GM21381 (cell line): ENCODE data around the gene CSRNP3.

Source experiments
- ATAC-seq: cut with Tn5 transposase; IDR thresholded peaks from one replicate; pipeline ENCODE4 v1.9.1; 2021; ENCODE audit warnings: mild to moderate bottlenecking, moderate library complexity; ENCODE audit not compliant: unreplicated experiment

The CSRNP3 gene

DNA sequence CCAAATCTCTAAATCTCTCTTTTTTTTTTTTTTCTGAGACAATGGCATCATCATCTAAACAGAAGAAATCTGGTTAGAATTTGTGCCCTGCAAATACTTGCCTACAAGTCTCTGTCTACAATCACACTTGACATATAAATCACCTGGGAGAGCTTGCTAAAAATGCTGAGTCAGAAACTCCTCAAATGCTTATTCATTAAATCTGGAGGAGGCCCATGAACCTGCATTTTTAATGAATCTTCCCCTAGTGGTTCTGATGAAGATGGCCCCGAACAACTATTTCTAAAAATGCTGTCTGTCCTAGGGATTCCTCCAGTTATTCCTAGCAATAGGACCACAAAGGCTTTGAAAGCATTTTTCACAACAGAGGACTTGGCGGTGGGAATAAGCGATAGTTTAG lies 1.6 kb upstream of the CSRNP3 start:
- no peak for ATAC-seq

DNA sequence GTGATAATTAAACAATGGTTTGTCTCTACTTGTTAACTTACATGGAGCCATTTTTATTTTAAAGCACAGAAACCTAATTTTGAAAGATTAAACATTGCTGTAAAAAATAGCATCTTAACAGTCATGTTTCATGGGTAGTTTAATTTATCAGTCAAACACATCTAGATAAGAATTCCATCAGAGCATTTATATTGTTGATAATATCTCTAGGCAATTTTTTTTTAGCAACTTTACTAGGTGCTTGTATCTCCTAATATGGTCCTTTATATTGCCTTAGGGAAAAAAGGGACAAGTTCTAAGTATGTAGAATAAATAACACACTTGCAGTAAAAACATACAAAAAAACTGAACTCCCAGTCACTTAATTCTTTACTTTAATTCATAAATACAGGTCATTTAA lies 863 bp downstream of the CSRNP3 start:
- ATAC-seq: no peak

DNA sequence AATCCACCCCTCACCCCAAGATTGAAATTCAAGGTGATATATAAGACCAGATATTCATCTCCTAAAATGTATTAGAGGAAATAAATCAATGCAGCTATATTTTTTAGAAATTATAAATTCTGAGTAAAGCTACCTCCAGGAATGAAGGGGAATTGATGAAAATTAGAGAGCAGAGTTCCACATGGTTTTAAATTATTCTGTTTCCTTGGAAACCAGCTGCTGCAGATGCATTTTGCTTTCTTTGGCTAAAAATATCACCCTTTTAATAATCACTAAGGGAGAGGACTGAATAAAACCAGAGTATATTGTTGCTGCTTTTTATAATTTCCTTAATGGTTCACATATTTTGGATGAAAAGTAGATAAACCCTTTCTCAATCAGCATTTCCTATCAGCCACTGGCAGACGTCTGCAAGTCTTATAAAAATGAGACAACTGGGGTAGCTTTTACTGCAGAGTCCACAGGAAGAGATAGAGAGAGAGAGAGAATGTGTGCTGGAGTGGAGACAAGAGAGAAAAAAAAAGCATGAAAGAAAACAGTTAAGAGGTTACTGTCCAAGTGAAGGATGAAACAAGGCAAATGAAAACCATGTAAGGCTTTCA lies 2.0 kb downstream of the CSRNP3 start:
- no peak for ATAC-seq

DNA sequence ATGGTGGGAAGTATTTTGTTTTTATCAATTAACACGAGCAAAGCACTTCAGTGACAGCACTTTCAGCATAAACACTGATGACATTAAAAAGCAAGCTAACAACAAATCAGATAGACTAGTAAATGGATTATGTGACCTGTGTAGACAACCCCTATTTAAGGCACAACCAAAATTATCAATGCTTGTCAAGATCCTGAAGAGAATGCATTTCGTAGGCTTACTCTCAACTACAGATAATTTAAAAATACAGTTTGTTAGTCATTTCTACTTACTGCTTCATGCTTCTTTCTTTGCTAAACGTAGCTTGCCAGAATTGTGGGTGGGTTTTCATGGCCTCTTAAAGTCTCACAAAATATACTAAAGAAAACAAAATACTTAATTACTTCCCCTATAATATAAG lies 3.4 kb downstream of the CSRNP3 start:
- ATAC-seq: no peak

DNA sequence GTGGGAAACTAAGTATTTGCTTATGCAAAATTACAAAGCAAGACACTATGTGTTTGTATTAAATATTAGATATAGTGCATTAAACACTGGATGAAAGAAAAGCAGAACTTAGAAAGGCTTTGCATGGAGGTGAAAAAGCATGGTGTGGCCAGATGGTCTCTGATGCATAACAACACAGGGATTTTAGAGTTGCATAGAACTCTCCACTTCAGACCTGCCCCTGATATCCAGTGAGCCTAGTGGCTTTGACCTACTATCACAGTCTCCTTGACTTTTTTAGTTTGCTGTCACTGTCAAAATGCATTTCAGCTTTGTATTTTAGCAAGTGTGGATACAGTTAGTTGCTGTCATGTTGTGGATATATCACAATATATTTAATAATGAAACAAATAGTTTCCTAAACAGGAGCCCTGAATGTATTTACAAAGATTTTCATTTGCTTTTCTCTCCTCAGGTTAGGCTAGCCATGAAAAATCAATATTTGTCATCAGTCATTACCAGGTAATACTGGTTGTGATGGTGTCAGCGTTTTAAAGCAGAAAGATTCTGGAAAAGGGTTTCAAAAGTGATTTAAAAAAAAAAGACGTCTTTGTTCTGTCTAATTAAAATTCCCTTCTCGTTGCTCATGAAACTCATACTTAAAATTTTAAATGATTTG lies 5.2 kb downstream of the CSRNP3 start:
- ATAC-seq: no peak

DNA sequence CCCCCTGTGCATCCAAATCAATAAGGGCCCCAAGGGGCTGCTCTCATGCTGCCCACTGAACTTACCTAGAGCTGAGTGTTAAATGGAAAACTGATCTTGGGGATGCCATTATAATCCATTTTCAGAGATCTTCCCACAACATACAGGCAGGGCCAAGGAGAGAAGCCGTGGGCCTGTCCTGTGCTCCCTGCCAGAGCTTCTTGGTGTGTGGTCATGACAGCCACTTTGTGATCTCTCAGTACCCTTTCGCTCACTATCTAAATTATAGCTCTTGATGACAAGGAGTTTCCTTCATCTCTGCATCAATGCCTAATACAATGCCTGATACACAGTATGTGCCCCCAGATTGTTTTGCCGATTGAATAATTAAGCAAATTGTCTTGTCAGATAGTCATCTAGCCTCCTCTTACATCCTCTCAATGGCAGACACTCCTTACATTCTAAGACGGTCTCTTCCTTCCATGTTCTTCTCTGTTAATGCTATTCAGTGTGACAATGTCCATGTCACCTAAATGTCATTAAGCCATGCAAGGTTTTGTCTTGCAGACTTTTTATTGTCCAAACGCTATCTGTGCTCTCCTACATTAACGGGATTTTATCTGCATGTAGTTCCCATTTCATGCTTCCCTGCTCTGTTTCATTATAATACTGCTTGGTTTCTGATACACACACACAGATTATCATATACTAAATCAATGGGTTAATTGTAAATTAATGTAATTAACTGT lies 5.9 kb downstream of the CSRNP3 start:
- no peak for ATAC-seq

DNA sequence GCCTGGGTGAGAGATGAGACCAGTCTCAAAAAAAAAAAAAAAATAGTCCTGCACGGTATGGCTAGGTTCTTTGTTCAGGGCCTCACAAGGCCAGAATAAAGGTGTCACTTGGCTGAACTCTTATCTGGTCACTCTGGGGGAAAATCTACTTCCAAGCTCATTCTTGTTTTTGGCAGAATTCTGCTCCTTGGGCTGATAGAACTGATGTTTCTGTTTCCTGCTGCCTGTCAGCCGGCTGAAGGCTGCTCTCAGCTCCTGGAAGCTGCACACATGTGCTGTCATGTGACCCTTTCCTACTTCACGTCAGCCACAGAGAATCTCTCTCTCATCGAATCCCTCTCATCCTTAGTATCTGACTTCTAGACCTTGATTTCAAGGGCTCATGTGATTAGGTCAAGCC lies 10.4 kb downstream of the CSRNP3 start:
- no peak for ATAC-seq

DNA sequence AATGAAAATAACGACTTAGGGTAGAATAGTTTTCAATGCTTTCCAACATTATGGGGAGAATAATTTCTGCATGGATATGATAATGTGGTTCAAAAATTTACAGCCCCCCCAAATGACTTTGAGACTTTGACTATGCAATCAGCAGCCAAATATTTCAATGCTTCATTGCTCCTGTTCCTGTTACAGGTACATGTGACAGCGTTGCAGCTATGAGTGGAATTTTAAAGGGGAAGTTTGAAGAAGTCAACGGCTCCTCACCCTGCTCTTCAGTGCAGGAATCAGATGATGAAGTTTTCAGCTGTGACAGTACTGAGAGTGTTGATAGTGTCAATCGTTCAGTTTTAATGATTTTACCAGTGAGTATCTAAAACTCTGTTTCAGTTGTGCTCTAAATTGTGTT lies 25.1 kb downstream of the CSRNP3 start:
- no peak for ATAC-seq

DNA sequence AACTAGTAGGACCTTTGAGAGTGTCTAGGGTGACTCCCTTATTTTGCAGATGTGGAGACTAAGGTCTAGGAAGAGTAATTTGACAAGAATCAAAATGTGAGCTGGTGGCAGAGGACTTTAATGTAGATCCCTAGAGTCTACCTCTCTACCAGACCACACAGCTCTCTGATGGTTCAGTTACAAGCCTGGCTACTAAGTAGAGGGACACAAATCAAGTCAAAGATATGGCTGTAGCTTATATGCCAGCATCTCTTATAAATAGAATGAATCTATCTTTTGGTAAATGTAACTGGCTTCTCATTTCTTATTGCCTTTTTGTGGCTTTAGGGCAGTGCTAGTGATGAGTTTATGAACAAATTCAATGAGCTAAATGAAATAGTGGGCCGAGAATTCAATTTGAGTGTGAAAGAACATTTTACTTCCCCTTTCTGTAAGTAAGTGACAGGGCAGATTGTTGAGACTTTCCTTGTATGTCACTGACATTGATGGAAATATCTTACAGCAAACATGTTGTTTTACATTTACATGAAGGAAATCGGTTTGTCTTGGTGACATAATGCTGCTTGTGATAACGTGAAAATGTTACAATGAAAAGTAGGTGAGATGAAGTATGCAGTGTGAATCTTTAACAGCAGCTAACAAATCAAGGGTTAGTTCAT lies 28.3 kb downstream of the CSRNP3 start:
- no peak for ATAC-seq

DNA sequence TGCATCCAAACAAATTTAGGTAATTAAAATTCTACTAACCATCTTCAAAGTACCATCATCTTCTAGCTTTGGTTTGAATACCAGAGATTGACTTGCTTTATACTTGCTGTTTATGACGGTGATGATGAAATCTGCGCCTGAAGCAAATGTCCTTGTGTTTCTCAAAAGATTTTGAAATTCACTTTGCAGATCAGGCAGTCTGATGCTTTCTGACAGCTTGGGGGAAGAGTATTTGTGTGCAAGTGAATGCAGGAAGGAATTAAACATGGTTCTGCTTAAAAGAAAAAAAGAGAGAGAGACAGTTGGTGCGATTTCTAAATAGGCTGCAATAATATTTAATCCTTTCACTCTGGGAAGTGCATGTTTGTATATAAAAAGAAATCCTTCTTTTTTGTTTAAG lies 29.6 kb downstream of the CSRNP3 start:
- ATAC-seq: no peak

DNA sequence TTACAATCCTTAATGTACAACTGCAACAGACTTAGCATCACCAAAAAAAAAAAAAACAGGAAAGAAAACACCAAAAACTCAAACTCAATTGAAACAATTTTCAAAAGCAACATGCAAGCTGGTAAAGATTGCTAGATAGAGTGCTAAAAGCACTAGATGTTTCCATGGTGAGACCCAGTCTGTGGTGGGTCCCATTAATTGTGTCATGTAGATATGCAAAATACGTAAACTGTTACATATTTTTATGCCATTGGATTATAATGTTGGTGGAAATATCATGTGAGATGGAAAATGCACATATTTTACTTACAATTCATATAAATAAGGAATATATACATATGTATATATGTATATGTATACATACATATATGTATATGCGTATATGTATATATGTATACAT lies 30.5 kb downstream of the CSRNP3 start:
- ATAC-seq: no peak

DNA sequence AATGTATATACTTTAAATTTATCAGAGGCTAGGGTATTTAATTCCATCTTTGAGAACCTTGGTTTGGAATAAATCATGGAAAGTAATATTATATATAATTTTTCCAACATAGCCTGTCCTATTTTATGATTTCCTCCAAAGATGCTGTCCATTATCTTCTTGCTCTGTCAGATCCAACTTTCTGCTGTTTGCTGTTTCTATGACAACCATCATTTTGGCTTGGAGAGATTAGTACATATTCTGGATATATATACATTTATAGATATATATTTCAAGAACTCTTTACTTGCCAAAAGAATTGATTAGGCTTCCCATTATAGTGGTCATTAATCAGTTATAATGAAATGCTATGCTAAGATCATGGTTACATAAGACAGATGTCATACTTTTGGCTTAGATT lies 31.3 kb downstream of the CSRNP3 start:
- no peak for ATAC-seq

DNA sequence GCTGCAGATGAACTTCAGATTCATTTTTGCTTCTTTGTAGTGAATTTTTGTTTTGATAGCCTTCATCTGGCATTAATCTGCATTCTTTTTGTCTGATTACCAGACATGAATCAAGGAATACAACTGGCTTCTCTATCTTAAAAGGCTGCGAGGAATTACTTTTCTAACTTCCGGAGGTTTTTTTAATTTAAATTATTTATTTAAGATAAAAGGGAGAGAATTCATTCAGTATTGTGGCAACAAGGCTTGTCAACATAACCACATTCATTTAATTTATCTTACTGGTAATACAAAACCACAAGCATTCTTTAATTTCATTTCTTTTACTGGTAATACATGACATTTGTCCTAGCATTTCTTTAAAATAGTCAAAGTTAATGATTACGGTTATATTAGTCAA lies 36.0 kb downstream of the CSRNP3 start:
- ATAC-seq: no peak

DNA sequence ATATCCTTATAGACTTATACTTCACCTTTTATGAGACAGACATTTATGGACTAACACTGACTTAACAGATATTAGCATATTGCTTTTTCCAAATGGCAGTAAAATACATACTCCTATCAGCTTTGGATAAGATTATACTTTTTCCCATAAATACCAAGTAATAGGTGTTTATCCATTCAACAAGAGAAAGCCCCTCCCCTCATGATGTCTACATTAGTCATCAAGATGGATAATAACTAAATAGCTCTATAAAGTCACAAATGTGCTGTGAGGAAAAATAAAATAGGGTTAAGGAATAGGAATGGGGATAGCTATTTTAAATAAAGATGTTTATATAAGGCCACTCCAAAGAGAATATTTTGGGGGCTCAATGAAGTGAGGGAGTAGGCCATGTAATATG lies 39.4 kb downstream of the CSRNP3 start:
- ATAC-seq: no peak

DNA sequence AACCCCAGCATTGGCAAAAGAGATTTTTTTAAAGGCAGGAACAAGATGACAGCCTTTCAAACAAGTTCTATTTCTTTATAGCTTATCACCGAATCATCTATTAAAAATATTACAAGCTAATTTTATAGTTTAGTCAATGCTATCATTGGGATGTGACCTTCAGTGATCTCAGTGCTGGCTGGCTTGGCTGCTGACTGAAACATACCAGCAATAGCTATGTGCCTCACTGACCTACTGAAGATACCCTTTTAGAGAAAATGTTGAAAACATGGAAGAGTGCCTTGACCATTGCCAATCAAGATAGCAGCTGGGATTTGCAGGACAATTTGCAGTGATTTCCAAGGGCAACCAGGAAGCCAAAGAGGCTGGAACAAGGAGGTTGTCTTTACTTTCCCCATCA lies 44.0 kb downstream of the CSRNP3 start:
- no peak for ATAC-seq

DNA sequence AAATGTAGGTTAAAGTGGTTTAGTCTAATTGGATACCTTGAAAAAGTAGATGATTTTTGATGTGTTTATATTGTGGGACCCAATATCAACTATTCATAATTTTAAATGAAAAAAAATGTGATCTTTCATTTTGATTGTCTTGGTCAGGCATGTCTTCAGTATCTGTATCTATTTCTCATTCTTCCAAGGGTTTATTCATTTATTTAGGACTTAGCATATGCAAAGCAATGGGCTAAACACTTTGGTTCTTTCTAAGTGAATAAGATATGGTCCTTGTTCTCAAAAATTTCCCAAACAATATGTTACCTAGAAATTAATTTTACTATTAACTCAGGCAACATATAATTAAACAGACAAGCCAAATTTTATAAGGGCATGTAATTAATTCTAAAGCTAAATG lies 49.1 kb downstream of the CSRNP3 start:
- ATAC-seq: no peak

DNA sequence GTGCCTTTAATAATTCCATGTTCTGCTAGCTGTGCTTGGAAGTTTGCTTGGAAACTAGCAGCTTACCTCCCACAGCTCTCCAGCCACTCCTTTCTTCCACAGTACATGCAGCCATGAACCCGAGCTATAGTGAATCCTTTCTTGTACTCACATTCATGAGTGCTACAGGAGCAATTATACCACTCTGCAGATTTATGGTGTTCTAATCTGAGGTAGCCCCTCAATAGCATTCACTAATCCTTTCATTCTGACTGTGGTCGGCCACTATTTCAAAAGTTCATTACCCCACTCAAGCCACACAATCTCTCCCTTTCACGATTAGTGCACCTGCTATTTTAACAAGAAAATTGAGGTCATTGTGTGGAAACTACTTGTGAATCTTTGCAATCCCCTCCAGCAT lies 53.2 kb downstream of the CSRNP3 start:
- no peak for ATAC-seq

DNA sequence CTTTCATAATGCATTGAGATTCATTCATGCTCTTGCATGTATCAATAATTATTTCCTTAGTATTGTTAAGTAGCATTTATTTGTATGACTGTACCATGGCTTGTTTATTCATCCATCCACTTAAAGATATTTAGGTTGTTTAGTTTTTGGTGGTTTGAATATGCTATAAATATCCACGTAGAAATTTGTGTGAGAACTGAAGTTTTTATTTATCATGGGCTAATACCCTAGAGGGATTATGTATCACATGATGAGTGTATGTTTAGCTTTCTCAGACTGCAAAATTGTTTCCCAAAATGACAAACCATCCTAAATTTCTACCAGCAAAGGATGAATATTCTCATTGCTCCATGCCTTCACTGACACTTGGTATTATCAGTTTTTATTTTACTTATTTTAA lies 55.2 kb downstream of the CSRNP3 start:
- no peak for ATAC-seq

DNA sequence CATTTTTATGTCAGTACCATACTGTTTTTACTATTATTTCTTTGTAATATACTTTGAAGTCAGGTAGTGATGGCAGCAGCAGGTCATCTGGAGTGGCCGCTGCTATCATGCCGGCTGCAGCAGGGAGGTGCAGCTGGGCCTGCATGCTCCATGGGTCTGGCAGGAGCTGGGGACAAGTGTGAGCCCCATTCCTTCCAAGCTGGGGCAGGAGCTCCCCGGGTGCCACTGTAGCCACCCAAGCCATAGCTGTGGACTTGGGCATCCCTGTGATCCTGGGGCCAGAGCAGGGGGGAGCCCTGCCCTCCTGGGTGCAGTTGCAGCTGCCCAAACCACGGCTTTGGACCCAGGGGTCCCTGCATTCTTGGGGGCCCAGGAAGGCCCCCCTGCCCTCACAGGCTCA lies 59.2 kb downstream of the CSRNP3 start:
- no peak for ATAC-seq

DNA sequence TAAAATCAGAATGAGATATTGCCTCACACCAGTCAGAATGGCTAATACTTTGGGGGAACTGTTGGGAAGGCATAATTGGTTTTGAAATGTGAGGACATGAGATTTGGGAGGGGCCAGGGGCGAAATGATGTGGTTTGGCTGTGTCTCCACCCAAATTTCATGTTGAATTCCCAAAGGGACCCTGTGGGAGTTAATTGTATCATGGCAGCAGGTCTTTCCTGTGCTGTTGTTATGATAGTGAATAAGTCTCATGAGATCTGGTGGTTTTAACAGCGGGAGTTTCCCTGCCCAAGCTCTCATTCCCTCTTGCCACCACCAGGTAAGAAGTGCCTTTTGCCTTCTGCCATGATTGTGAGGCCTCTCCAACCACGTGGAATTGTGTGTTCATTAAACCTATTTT lies 59.6 kb downstream of the CSRNP3 start:
- ATAC-seq: no peak

DNA sequence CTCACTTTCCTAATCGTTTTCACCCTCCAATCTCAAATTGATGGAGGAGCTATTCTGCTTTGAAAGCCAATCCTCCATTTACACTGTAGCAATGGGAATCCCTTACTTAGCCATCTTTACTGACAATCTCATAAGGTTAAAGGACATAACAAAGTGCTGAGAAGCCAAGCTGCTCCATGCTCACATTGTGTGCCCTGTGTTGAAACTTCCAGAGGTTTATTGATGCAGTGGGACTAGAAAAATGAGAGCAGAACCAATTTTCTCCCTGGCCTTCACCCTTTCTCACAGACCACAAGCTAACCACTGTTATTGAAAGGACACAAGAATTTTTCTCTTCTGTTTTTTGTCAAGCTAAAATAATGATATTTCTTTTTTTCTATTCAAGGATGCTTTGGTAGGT lies 63.8 kb downstream of the CSRNP3 start:
- ATAC-seq: no peak

DNA sequence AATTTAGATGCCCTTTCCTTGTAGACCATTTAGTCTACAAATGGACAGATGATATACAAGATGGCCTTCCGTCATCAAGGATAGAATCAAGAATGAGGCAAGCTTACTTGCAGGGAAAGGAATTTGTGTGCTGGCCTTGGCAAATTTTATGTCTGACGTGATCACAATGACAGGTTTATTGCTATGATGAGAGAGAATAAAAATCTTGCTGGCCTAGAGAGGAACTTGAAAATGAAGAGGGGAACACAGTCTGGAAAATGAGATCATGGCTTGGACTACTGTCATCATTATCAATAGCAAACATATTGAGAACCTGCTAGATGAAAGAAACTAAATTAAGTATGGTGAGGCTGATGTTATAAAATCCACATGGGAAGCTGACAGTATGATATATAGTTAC lies 66.0 kb downstream of the CSRNP3 start:
- ATAC-seq: no peak
